ENCODE measurements around the gene PRSS12. TPM values are rescaled to one million over a fixed set of nuclear protein-coding genes. Genes with fewer than 3 reads are reported as not detected.

Gene PRSS12
- polyA plus RNA-seq, 1 donor from 2014 or later = 1.1 TPM

- Histone ChIP-seq H3K9ac (ENCODE audit: low read length) (no peak overlapping the region), H3K36me3 (ENCODE audit: insufficient read depth, low read length) (no peaks in the 10 kb centered on the region), H4K20me1 (ENCODE audit: insufficient read depth) (no peaks in the 10 kb centered on the region), H3K27me3 (ENCODE audit: insufficient read depth, low read depth, low read length) (no peaks in the 10 kb centered on the region), H3K4me2 (ENCODE audit: low read length) (no peak overlapping the region), H3K27ac (ENCODE audit: low read length) (no peak overlapping the region), H3K9me3 (ENCODE audit: low read length) (no peaks in the 10 kb centered on the region), H3K4me3 (ENCODE audit: low read length) (no peak overlapping the region), H3F3A (ENCODE audit: insufficient read depth, low read length, poor library complexity, severe bottlenecking) (no peaks in the 10 kb centered on the region), H2AFZ (ENCODE audit: low read depth, low read length) (no peak overlapping the region), H3K9me2 (ENCODE audit: insufficient read depth, low read length) (no peaks in the 10 kb centered on the region), H3K79me2 (replicated peaks; ENCODE audit: insufficient read depth, low read length) (no peaks in the 10 kb centered on the region)
- TF ChIP-seq SMC3 (conservative IDR thresholded peaks at IDR 0.05; ENCODE audit: poor library complexity) = no peak
- no peak for TF ChIP-seq CTCF (IDR thresholded peaks at IDR 0.05; ENCODE audit: poor library complexity, severe bottlenecking)
- no peak for TF ChIP-seq RAD21 (conservative IDR thresholded peaks at IDR 0.05)
- TF ChIP-seq EP300 (conservative IDR thresholded peaks at IDR 0.05; ENCODE audit: poor library complexity, severe bottlenecking) = no peak
- no peak for TF ChIP-seq REST (IDR thresholded peaks at IDR 0.05; ENCODE audit: borderline replicate concordance)
- TF ChIP-seq POLR2AphosphoS5 (IDR thresholded peaks at IDR 0.05) = no peak
- TF ChIP-seq MXI1 (conservative IDR thresholded peaks at IDR 0.05; ENCODE audit: poor library complexity, severe bottlenecking) = no peak
- no peak for TF ChIP-seq EZH2 (IDR thresholded peaks at IDR 0.05; ENCODE audit: borderline replicate concordance, insufficient read depth, low read length, poor library complexity, severe bottlenecking)
- no peak for TF ChIP-seq TAF1 (IDR thresholded peaks at IDR 0.05; ENCODE audit: low read depth)
These were observed 10.4 kb upstream of the PRSS12 start for GRCh38 chr4:118363166-118363565.

GRCh38 chr4:118361192-118361591 lies 8.4 kb upstream of the PRSS12 start:
- no peaks in the 10 kb centered on the region for H3K79me2 ChIP-seq (replicated peaks; ENCODE audit: insufficient read depth, low read length)
- no peak overlapping the region for H2AFZ ChIP-seq (ENCODE audit: low read depth, low read length)
- H3K9ac ChIP-seq (ENCODE audit: low read length) = no peak overlapping the region
- H3K9me2 ChIP-seq (ENCODE audit: insufficient read depth, low read length) = no peaks in the 10 kb centered on the region
- no peak overlapping the region for H3K4me3 ChIP-seq (ENCODE audit: low read length)
- no peaks in the 10 kb centered on the region for H3K27me3 ChIP-seq (ENCODE audit: insufficient read depth, low read depth, low read length)
- no peaks in the 10 kb centered on the region for H3K9me3 ChIP-seq (ENCODE audit: low read length)
- no peaks in the 10 kb centered on the region for H3K36me3 ChIP-seq (ENCODE audit: insufficient read depth, low read length)
- no peaks in the 10 kb centered on the region for H4K20me1 ChIP-seq (ENCODE audit: insufficient read depth)
- no peak overlapping the region for H3K4me2 ChIP-seq (ENCODE audit: low read length)
- TF ChIP-seq TAF1 (IDR thresholded peaks at IDR 0.05; ENCODE audit: low read depth) (no peak), MXI1 (conservative IDR thresholded peaks at IDR 0.05; ENCODE audit: poor library complexity, severe bottlenecking) (no peak), SMC3 (conservative IDR thresholded peaks at IDR 0.05; ENCODE audit: poor library complexity) (no peak), EZH2 (IDR thresholded peaks at IDR 0.05; ENCODE audit: borderline replicate concordance, insufficient read depth, low read length, poor library complexity, severe bottlenecking) (no peak), CTCF (IDR thresholded peaks at IDR 0.05; ENCODE audit: poor library complexity, severe bottlenecking) (no peak), RAD21 (conservative IDR thresholded peaks at IDR 0.05) (no peak), POLR2AphosphoS5 (IDR thresholded peaks at IDR 0.05) (no peak), REST (IDR thresholded peaks at IDR 0.05; ENCODE audit: borderline replicate concordance) (no peak), EP300 (conservative IDR thresholded peaks at IDR 0.05; ENCODE audit: poor library complexity, severe bottlenecking) (no peak)
- H3K27ac ChIP-seq (ENCODE audit: low read length) = no peak overlapping the region
- no peaks in the 10 kb centered on the region for H3F3A ChIP-seq (ENCODE audit: insufficient read depth, low read length, poor library complexity, severe bottlenecking)

All from neural cell (in vitro differentiated cells).